ENCODE data around the gene JPH2. TPM values are rescaled to one million over a fixed set of nuclear protein-coding genes. Genes with fewer than 3 reads are reported as not detected.

Gene JPH2
- total RNA-seq, 4 donors from 2014 or later = 173 to 442 (median 242) TPM

DNA sequence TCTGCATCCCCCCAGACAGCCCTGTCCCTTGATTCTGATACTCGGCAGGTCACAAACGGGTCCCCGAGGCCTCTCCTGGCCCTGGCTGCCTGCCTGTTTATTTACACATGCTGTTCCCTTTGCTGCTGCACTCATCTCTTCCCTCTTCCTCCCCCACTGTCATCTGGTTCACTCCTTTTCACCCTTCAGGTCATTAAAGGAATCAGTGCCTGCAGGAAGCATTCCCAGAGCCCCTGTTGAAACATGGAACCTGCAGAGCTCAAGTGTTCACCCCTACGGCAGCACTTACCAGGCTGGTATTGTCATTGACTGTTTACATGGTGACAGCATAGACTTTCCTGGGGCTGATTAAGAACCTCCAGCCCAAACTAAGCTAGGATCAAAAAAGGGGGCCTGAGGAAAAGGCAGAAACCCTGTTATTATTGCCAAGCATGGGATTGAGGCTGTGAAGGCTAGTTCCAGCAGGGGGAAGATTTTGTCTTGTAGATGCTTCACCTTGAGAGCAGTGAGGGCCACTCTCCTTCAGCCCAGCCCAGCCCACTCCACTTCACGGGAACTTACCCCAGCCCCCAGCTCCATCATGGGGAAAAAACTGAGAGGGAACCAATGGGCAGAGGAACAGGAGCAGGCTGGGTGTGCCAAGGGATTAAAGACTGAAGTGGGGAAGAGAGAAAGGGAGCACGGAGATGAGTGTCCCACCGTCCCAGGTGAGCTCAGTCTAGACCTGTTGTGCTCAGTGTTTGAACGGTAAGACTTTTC, 73.2 kb downstream of the JPH2 start:
- no peak overlapping the region for H3K4me3 ChIP-seq
- no peak for TF ChIP-seq POLR2AphosphoS5 (IDR thresholded peaks at IDR 0.05)
- no peak for TF ChIP-seq POLR2A (IDR thresholded peaks at IDR 0.05)
- TF ChIP-seq EP300 (IDR thresholded peaks at IDR 0.05) = no peak
- TF ChIP-seq, protein P1, sequence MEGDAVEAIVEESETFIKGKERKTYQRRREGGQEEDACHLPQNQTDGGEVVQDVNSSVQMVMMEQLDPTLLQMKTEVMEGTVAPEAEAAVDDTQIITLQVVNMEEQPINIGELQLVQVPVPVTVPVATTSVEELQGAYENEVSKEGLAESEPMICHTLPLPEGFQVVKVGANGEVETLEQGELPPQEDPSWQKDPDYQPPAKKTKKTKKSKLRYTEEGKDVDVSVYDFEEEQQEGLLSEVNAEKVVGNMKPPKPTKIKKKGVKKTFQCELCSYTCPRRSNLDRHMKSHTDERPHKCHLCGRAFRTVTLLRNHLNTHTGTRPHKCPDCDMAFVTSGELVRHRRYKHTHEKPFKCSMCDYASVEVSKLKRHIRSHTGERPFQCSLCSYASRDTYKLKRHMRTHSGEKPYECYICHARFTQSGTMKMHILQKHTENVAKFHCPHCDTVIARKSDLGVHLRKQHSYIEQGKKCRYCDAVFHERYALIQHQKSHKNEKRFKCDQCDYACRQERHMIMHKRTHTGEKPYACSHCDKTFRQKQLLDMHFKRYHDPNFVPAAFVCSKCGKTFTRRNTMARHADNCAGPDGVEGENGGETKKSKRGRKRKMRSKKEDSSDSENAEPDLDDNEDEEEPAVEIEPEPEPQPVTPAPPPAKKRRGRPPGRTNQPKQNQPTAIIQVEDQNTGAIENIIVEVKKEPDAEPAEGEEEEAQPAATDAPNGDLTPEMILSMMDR (IDR thresholded peaks at IDR 0.05) = no peak
- 35% methylated on average over 8 of the region's 8 CpGs; no CpG with 5 or more reads in 1 of the 2 donors for WGBS, 2 donors (ENCODE audit: low coverage in 1 of 2)
- H3K36me3 ChIP-seq = peaks cover 0 to 28% of the 10 kb centered on the region in 2 donors
- peaks cover 2 to 79% (median 3%) of the 10 kb centered on the region in 3 donors for H3K4me1 ChIP-seq
- ATAC-seq = no peak
- H3K27me3 ChIP-seq = peaks cover 14% of the 10 kb centered on the region
- no peaks in the 10 kb centered on the region for H3K9me3 ChIP-seq
- H3K27ac ChIP-seq = peak overlapping the region; percentile 12 to 84 (median 73)

DNA sequence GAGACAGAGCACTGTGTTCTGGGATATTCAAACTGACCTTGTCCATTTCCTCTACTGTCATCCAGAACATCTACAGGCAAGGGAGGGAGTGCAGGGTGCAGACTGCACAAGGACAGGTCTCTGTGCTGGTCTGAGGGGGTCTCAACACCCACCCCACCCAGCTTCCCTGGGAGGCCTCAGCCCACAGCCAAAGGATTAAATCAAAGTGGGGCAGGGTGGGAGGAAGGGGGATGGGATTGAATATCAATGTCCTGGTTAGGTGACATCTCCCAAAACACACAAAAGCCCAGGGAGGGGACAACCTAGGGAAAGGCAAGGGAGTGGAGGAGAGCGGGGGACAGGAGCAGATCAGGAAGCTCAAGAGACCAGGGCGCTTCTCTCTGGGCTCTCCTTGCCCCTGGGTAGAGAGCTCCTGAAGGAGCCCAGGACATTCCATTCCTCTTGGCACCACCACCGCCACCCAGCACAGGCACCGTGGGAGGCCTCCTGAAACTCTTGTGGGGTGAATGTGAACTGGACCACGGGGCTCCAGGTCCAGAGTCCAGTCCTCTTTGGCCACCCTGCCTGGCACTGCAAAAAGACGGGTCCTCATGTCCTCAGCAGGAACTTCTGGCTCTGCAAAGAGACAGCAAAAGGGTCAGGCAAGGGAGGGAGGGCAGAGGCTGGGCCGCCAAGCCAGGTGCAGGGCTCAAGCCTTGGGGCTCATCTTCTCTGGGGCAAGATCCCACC, 73.9 kb downstream of the JPH2 start:
- no peak overlapping the region for H3K4me3 ChIP-seq
- peaks cover 0 to 24% of the 10 kb centered on the region in 2 donors for H3K36me3 ChIP-seq
- WGBS, 2 donors (ENCODE audit: low coverage in 1 of 2) = 46 to 60% methylated on average over 1 to 6 of the region's 7 CpGs
- H3K4me1 ChIP-seq = peaks cover 2 to 72% (median 3%) of the 10 kb centered on the region in 3 donors
- H3K27me3 ChIP-seq = peaks cover 14% of the 10 kb centered on the region
- no peak for TF ChIP-seq POLR2A (IDR thresholded peaks at IDR 0.05)
- no peak for TF ChIP-seq EP300 (IDR thresholded peaks at IDR 0.05)
- no peak for TF ChIP-seq POLR2AphosphoS5 (IDR thresholded peaks at IDR 0.05)
- TF ChIP-seq, protein P1 (IDR thresholded peaks at IDR 0.05) = no peak
- peaks cover 0 to 2% (median 0%) of the 10 kb centered on the region in 3 donors for H3K9me3 ChIP-seq
- H3K27ac ChIP-seq = peak overlapping the region; percentile 37 to 84 (median 73)
- ATAC-seq = no peak

DNA sequence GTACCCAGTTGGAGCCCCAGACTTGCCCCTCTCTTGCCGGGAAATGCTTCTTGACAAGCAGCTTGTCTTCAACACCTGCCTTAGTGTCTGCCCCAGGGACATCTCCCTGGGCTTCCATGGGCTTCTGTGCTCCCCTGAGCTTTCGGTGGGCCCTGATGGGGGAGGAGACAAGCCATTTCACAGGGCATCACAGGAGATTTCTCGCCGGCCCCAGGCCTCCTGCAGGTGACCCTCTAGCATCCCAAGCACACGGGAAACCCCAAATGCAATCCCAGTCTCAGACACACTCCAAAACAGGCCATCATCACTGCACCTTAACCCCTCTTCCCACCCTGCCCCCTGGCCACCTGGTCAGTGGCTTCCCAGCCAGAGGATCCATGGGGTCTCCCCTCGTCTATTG, 74.5 kb downstream of the JPH2 start:
- H3K27me3 ChIP-seq = peaks cover 14% of the 10 kb centered on the region
- peak overlapping the region; percentile 37 to 84 (median 73) for H3K27ac ChIP-seq
- H3K9me3 ChIP-seq = peaks cover 0 to 7% (median 0%) of the 10 kb centered on the region in 3 donors
- H3K4me1 ChIP-seq = peaks cover 2 to 66% (median 3%) of the 10 kb centered on the region in 3 donors
- WGBS, 2 donors (ENCODE audit: low coverage in 1 of 2) = 57% methylated on average over 1 of the region's 6 CpGs; no CpG with 5 or more reads in 1 of the 2 donors
- no peak for ATAC-seq
- H3K36me3 ChIP-seq = peaks cover 0 to 21% of the 10 kb centered on the region in 2 donors
- H3K4me3 ChIP-seq = no peak overlapping the region
- TF ChIP-seq EP300 (IDR thresholded peaks at IDR 0.05) (no peak), POLR2AphosphoS5 (IDR thresholded peaks at IDR 0.05) (no peak)

DNA sequence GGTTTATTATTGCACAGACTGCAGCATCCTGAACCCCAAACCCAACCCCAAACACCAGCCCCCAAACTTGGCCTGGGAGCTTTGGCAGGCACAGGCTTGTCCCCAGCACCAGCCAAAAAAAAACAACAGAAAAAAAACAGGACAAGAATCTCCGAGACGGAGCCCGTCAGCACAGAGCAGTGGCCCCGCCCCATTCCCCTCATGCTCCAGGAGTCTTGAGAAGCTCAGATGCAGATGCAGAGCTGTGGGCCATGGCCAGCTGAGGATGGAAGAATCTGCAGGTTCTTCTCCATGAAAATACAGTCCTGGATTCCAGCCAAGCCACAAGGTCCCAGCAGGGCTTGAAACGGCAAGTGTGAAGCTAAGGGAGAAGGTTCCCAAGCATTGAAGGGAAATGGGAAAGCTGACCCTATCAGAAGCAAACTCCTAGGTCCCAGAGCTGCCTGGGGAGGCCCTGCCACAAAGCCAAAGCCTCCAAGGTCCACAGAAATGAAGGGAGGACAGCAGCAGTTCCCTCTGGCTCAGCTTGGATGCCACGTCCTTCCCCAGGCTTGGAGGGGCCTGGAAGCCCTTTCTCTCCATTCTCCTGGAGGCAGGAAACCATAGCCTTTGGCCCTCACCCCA, 75.2 kb downstream of the JPH2 start:
- Histone ChIP-seq H3K4me3 (no peak overlapping the region), H3K27me3 (peaks cover 14% of the 10 kb centered on the region), H3K27ac (peak overlapping the region; percentile 37 to 84 (median 73)), H3K9me3 (peaks cover 0 to 7% (median 0%) of the 10 kb centered on the region in 3 donors), H3K4me1 (peaks cover 2 to 59% (median 3%) of the 10 kb centered on the region in 3 donors), H3K36me3 (peaks cover 0 to 21% of the 10 kb centered on the region in 2 donors)
- TF ChIP-seq EP300 (IDR thresholded peaks at IDR 0.05) (no peak), POLR2A (IDR thresholded peaks at IDR 0.05) (no peak), POLR2AphosphoS5 (IDR thresholded peaks at IDR 0.05) (no peak)
- TF ChIP-seq, protein P1 (IDR thresholded peaks at IDR 0.05) = no peak
- WGBS, 2 donors (ENCODE audit: low coverage in 1 of 2) = 25 to 30% methylated on average over 2 to 4 of the region's 6 CpGs
- peak; percentile 69 for ATAC-seq
